NCI-H1417 (cell line): ENCODE measurements around the gene GRIK4.

Experiments
- DNase-seq, 3 experiments: peaks; one replicate each; lab custom pipeline; 2025; lab: John Stamatoyannopoulos, UW

The GRIK4 gene

DNA sequence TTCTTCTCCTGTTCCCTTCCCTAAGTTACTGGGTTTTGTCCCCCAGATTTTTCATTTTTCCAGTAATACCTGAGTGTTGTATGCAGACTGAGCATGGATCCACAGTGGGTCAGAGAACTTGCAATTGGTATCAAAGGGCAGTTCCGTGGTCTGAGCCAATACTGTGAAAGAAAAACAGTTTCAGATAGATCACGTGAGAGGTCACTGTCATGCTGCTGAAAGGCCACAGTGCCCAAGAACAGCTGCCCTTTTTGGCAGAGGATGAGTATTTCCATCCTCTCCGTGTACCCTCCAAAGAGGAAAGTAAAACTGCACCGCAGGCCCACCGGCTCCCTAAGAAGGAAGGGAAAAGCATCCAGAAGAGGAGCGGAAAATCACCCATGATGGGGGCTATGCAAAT, 439.3 kb downstream of the GRIK4 start:
- no peak for DNase-seq

DNA sequence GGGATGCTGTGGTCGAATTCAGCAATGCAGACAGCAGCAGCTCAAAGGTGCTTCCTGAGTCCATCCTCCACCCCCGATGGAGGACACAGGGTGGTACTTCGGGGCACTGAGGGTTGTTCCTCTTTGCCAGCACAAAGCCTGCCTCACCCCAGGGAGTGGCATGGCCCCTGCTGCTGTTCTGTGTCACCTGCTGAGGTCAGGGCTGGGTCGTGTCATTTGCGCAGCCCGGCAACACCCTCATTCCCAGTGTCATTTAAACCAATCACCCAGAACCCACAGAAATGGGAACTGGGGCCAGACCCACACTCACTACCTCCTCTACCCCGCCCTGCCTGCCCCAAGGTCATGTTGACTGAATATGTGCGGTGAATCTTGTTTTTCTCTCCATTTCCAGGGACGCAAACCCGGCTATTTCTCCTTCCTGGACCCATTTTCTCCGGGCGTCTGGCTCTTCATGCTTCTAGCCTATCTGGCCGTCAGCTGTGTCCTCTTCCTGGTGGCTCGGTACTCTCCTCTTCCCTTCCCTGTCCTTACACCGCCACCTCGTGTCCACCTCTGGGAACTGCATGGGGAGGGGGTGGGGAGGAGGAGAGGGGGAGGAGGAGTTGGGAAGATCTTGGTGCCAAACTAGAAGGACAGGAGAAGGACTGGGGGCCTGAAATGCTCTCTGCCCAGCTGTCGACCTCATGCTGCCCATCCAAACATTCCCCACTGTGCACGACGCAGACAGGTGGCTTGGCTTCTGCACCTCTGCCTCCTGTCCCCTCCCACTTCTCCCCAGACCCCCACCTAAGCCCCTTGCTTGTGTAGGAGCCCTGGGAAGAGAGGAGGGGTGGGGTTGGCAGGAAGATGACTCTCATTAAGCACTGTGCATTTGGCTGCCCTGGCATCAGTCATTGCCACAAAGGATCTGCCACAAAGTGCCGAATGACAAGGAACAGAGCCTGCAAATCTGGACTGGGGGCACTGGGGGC, 441.2 kb downstream of the GRIK4 start:
- peak; percentile 78 to 96 (median 93) for DNase-seq

DNA sequence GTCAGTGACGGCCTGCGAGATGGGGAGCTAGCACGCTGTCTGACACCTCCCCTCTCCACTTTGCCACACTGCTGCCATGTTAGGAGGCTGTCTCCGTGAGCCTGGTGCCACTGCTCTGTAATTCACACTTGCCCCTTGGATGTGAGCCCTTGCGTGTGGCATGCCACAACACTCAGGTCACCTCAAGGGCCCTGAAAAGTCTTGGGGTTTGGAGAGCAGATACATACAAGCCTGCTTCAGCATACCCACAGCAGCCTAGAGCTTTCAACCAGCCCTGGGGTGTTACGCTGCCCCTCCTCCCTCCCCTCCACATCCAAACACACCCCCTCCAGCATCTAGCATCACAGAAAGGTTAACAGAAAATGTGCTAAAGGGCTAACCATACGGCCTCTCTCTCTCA, 442.8 kb downstream of the GRIK4 start:
- no peak for DNase-seq

GRCh38 chr11:120956710-120957495, 445.4 kb downstream of the GRIK4 start:
- no peak for DNase-seq

- DNase-seq, result no peak
These were observed 446.6 kb downstream of the GRIK4 start for GRCh38 chr11:120958185-120958584.

GRCh38 chr11:120959189-120959588, 447.6 kb downstream of the GRIK4 start:
- DNase-seq, result peak in 1 of 3 experiments; percentile 54

- DNase-seq, result no peak
These were observed 453.3 kb downstream of the GRIK4 start for GRCh38 chr11:120964857-120965256.

DNA sequence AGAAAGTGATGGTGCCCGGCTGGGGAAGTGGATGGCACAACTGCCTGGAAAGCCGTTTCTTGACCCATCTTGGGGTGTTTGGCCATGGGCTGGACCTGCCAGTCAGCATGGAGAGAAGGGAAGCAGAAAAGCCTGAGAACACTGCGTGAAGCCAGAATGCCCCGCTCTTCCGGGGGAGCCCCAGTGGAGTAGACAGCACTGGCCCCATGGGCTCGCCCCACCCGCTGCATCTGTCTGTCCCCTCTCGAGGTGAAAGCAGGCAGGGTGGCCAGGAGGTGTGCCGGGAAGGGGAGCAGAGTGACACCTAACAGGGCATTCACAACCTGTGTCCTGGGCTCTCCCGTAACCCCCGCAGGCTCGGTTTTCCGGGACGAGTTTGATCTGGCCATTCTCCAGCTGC, 455.3 kb downstream of the GRIK4 start:
- no peak for DNase-seq

- DNase-seq, result no peak
These were observed 458.4 kb downstream of the GRIK4 start for GRCh38 chr11:120969993-120970392.

- no peak for DNase-seq
These were observed 460.3 kb downstream of the GRIK4 start for GRCh38 chr11:120971825-120972224.

DNA sequence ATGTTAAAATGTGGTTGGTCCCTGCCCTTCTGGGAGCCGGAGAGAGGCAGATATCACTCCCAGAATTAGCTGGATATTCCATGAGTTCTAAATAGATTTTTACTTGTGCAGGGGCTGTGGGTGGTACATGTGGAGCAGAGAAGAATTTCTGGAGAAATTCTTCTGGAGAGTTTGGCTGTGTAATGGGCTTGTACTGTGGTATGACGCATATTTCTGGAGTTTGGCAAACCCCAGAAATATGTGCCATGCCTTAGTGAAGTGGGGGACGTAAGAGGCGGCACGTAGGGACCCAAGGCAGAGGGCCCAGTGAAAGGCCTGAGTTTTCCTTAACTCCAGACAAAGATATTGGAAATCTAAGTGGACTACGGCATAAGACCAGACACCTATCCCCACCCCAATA, 461.1 kb downstream of the GRIK4 start:
- no peak for DNase-seq

DNA sequence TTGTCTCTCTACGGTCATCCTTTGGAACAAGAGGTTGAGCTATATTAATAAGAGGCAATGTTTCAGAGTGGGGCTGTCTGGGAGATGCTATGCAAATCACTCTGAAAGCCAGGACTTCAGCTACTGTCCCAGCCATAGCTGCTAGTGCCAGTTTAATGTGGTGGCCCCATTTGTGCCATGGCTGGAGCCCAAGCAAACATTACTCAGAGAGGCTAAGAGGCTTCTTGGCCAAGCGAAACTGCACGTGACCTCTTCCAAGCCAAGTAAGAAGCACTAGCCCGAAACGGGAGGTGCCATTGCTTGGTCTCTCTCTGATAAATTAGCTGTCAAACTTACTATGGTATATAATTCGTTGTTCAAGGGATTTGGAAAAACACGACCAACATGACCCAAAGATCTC, 462.0 kb downstream of the GRIK4 start:
- no peak for DNase-seq

- DNase-seq, result no peak
These were observed 462.9 kb downstream of the GRIK4 start for GRCh38 chr11:120974466-120974865.

DNA sequence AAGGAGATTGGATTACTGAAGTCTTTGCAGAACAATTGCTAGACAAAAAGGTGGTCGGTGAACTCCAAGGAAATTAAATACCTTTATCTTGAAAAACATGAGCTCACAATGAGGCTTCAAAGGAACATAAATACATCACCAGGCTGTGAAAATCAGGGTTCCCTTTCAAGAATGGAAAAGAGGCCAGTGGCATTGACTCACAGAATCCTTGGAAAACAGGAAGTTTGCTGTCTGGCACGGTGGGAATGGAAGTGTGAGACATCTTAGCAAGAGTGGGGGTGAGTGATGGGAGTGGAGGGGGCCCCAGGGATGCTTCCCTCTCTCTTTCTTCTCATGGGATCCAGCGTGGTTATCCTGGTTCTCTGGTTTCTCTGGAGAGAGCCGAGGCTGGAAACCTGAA, 463.4 kb downstream of the GRIK4 start:
- no peak for DNase-seq

DNA sequence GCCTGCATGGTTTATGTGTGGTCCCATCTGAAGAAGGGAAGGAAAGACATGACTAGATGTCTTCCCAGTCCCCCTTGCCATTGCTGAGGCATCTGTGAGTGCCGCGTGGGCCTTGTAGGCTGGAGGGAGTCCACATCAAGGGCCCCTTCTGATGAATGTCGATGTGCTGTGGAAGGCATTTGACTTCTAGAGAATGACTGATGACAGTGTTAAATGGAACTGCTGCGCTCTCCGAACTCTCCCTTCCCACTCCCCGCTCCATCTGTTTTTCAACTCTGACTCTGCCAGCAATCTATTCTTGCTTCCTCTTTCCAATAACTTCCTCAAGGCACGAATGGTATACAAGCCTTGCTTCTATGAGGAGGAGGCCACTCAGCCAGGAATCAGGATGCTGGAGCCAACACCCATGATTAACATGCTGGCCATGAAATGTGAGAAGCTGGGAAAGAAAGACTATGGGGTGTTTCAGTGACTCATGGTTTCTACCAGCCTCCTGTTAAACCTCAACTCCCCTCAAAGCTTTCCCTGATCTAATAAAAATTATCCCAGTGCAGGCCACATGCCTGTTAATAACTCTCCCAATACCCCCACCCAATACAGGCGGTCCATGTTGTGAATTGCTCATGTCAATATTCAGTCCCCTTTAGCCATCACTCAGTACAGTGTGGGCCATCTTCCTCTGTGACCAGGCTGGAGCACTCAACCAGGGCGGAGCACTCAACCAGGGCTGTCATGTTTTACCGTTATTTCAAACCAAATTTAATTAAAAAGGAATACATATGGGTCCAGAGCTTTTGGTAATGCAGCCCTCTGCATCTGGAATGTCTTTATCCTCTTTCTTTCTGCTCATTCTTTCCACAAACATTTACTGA, 466.0 kb downstream of the GRIK4 start:
- no peak for DNase-seq

DNA sequence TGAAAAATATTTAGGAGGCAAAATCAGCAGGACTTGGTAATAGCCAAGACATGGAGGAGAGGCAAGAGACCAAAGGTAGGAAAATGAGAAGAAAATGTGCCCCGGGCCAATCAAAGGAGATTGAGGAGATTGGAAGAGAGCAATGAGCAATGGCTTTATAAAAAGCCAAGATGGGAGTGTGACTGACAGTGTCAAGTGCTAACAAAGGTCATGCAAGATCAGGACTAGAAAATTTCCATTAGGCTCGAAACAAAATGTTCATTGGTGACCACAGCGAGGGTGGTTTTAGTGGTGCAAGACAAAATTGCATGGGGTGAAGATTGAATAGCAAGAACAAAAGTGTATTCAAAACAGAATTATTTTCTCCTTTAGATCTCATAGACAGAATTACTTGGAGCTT, 467.2 kb downstream of the GRIK4 start:
- no peak for DNase-seq

GRCh38 chr11:120985718-120986569, 474.4 kb downstream of the GRIK4 start:
- DNase-seq, result peak; percentile 55 to 90 (median 85)

DNA sequence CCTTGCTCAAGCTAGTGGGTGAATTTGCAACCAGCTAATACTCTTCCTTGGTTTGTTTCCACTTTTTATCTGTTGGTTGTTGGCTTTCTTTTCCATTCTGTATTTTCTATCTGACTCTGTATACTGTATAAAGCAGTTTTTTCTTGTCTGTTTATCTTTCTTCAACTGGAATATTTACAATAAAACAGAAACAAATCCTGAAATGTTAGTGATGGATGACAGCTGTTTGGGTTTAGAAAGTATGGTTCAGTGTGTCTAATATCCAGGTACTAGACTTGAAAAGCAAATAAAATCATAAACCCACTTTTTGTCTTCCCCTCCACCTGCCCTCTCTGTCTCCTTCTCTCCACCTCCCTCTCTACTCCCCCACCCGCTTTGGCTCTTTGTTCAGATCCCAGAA, 477.1 kb downstream of the GRIK4 start:
- no peak for DNase-seq

GRCh38 chr11:120991830-120992686, 480.5 kb downstream of the GRIK4 start:
- no peak for DNase-seq
